Fibroblast of skin of scalp (primary cell): ENCODE measurements around the gene FYCO1.

Experiments used
- DNase-seq: peaks from one replicate; pipeline ENCODE4 v3.0.0-alpha.2; 2013

The FYCO1 gene

DNA sequence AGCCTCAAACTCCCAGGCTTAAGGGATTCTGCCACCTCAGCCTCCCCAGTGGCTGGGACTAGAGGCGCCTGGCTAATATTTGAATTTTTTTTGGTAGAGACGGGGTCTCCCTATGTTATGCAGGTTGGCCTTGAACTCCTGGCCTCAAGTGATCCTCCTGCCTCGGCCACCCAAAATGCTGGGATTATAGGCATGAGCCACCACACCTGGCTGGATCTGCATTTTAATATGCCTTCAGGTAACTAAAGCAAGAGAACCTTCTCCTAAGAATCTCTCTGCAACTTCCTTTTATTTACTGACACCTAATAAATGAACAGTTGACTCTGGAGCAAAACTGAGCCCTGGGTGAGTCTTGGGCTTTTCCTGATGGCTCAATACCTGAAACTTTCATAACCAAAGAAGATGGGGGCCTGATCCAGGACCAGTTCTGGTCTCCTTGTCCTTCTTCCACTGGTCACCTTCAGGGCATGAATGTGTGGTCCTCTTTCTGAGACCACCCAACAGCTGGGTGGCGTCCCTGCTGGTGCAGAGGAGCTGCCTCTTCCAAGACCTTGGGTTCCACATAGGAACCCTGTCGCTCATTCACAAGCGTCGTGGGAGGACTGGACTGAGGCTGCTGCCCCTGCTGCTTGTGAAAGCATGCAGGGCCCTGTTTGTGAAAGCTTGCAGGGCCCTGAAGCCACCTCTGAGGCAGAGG, 81.1 kb downstream of the FYCO1 start:
- DNase-seq, result no peak

DNA sequence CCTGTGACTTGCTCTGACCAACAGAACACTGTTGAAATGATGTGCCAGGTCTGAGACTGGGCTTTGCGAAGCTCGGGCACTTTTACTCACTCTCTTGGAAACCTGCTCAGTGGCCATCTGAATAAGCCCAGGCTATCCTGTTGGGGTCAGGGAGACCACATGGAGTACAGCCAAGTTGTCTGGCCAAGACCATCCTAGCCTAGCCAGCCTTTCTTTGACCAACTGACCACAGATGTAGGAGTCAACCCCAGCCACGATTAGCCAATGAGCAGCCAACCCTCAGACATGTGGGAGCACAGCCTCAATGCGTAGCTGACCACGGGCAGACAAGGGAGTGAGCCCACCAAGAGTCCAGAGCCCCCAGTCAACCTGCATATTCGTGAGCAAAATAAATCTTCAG, 83.2 kb downstream of the FYCO1 start:
- DNase-seq, result no peak

DNA sequence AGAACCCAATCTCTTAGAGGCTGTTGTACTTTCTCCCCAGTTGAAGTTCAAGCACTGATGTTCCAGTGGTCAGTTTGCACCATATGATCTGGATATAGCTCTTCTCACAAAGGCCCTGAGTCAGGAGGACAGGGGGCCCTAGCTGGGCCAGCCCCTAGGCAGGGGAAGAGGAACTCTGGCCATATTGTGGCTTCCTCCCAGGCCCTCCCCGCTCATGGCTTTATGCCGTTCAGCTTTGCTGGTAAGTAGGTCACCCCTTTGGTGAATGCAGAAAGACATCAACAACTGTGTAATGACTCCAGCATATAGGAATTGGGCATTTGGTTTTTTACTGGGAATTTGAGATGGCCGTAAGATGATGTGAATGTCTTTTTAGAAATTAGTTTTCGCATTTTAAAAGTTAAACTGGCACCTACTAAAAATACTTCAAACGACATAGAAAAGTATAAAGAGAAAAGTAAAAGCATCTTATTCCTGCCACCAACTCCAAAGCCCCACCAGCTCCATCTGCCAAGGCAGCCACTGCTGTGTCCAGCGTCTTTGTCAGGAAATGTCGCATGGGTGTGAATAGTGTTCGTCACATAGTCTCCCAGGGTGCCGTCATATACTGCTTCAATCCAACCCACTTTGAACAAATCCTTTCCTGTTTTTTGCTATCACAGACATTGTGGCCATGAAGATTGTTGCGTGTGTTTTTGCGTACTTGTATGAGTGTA, 84.0 kb downstream of the FYCO1 start:
- no peak for DNase-seq

DNA sequence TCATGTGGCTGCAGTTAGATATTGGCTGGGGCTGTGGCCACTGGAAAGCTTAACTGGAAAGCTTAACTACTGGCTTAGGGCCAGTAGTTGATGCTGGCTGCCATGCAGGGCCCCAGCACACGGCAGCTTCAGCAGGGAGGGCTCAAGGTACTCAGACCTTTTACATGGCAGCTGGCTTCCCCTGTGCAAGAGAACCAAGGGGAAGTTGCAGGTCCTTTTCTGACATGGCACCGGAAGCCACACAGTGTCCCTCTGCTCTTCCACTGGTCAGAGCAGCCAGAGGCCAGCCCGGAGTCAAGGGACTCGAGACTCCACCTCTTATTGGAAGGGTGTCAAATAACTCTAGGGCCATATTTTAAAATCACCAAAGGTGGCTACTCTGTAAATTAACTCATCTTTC, 84.7 kb downstream of the FYCO1 start:
- DNase-seq, result no peak

DNA sequence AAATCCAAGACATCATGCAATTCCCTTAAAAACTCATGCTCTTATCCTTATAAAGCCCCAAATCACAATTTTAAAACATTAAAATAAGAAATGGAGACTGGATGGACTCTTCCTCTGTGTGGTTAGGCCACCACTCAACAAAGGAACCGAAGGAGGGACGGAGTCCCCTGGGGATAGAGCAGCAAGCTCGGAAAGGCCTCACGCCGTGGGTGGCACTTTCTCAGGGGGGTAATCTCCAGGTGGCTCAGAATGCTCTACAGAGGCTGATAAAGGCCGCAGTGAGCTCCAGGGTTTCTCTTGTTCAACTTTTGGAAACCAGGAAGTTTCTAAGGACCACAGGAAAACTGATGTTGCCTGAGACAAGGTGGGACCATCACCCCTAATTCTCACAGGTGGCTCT, 86.1 kb downstream of the FYCO1 start:
- DNase-seq, result no peak

DNA sequence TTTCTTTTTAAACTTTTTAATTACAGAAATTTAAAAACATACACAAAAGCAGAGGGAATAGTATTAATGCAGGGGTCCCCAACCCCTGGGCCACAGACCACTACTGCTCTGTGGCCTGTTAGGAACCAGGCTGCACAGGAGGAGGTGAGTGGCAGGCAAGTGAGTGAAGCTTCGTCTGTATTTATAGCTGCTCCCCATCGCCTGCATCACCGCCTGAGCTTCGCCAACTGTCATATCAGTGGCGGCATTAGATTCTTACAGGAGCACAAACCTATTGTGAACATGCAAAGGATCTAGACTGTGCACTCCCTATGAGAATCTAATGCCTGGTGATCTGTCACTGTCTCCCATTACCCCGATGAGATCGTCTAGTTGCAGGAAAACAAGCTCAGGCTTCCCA, 86.9 kb downstream of the FYCO1 start:
- no peak for DNase-seq

DNA sequence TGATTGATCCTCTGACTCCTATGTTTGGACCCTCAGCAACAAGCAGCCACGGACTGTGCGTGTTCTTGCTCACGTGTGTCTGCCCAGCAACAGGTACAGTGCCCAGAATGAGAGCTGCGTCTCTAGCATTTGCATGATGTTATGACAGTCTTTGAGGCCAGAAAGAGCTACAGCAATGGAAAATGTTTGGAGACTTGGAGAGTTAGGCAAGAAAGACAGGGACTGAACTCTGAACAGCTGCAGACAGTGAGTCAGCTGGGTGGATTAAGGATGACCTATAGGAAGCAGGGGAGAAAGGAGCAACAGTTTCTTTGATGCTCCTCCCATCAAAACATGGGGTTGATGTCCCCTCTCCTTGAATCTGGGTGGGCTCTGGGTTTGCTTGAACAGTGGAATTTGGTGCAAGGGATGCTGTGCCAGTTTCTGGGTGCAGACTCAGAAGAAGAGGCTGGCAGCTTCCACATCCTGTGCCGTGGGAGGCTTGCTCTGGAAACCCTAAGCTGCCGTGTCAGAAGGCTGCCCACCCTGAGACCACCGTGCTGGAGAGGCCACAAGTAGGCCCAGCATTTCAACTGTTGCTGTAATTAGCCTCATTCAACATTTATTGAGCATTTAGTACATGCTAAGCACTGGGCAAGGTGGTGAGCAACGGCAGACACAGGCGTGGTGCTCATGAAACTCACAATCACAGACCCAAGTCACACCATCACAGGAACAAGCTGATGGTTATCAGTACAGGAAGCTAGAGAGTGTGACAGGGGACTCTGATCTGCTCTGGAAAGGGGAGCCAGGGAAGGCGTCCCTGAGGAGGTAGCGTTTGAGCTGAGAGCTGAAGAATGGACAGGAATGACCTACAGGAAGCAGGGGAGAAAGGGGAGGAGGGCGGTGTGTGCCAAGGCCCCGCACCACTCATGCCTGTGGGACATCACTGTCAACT, 87.6 kb downstream of the FYCO1 start:
- peak; percentile 8 for DNase-seq

DNA sequence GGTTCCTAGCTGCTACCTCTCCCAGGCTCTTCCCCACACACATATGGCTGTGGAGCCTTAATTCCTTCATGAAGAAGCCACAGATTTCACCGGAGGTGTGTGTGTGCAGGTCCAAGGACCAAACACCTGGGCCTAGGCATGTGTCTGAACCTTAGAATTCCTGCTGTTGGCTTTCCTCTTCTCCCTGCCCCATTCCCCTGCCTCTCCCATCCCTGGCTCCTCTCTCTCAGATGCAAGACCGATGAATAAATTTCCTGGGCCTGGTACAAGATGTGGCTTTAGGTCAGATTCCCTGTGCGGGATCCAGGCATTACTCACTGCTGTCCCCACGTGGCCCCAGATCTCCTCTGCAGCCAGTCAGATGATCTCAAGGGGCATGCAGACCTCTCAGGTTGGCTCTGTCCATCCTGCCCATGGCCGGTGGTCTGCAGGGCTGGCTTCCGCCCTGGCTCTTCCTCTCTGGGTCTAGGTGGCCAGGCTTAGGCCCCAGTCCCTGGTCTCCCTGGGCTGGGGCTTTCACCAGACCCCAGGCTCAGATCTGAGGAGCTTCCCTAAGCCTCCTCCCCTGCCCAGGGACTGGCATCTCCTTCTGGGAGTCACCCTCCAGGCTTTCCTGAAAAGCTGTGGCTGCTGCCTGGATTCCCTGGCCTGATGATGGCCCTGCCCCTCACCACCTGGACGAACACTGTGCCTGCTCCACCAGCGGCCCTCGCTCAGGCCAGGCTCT, 88.8 kb downstream of the FYCO1 start:
- DNase-seq, result peak; percentile 39

DNA sequence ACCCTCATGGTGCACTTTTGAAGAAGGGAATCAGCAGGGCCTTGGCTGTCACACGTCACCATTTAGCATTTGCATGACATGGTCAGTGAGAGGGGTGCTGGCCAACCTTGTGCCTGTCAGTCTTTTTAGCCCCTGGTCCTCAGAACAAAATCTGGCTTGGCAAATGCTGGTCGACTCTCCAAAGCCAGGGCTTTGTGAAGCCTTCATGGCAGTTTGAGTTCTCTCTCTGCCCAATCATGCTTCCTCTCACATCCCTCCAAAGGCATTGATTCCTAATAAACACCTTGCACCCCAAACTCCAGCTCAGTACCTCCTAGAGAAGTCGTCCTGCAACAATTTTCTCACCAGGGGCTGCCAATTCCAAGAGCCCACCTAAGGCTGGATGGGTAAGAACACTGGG, 89.9 kb downstream of the FYCO1 start:
- no peak for DNase-seq

DNA sequence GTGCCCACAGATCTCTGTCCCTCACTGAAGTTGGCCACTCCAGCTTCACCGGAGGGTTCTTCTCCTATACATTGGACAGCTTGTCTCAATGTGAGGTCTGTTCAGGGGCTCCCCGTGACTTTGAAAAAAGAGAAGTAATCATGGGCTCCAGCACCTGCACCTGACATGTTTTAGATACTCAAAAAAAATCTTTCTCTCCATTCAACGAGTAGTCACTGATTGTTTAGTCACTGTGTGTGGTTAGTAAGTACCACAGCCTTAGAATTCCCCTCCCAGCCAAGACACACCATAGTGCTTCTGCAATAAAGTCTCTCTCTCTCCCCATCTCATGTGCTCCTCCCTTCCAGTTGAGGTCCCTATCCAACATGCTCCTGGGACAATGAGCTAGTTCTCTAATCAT, 90.7 kb downstream of the FYCO1 start:
- DNase-seq, result no peak

DNA sequence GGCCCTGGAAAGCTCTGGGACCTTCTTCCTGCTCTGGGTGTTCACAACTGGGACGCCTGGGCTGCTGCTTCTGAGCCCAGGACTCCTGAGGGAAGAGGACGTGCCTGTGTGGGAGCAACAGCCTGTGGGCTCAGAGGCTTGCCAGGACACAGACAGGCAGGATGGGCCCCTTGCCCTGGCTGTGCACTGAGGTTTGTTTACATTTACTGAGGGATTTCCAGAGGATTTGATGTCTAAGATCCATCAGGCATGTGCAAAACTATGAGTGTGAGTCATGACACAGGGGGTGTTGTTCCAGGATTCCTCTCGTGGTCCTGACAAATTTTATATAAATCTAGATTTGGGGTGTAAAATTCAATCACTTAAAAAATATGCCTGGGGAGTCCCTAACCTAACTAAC, 98.7 kb downstream of the FYCO1 start:
- peak; percentile 47 for DNase-seq

DNA sequence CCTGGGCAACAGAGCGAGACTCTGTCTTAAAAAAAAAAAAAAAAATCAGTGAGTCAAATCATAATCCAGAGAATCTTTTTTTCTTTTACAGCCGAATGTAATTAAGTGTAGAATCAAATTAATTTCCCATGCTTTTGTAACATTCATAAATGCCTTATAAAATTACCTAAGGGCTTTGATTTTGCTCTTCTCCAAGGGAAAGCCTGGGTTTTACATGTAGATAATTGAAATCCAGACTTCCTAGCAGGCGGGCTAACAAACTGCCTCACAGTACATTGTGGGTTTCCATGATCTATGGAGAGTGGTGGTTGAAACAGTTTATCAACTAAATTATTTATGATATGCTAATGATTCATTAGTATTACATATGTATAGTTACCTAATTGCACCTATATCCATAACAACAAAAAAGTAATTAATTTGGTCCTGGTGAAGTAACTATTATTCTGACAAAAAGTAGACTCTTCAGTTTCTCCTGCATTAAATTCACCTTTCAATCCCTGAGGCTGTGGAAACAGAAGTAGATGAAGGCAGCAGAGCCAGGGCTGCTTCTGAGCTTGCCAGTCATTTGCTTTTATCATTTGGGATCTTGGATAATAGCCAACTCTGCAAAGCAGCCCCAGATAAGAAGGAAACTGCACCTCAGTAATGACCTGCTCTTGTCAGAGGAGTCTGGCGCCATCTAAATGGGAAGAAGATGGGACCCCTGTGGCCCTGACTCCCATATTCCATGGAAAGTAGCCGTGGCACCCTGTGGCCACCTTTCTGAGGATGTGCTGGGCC, 99.7 kb downstream of the FYCO1 start:
- no peak for DNase-seq

DNA sequence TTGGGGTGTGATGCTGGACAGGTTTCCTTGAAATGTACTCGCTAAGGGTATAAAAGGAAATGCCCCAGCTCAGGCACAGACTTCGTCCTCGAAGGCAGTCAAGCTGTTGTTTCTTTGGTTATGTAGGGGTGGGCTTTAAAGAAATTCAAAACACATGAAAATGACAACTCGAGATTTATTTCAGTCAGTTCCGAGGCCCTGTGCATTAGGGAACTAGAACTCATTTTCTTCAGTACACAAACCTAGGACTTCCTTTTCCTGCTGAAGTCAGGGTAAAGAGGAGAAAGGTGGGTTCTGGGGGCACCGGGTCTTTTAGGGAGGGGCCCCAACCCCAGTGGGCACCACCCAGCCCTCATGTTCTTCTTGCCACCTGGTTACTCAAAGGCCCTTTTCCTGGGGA, 101.6 kb downstream of the FYCO1 start:
- no peak for DNase-seq

DNA sequence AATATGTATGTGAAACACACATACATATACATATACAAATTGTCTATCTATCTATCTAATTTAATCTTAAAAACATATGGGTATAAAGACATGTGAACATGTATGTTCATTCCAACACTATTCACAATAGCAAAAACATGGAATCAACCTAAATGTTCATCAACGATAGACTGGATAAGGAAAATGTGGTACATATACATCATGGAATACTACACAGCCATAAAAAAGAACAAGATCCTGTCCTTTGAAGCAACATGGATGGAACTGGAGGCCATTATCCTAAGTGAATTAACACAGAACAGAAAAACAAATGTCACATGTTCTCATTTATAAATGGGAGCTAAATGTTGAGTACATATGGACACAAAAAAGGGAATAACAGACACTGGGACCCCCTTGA, 103.5 kb downstream of the FYCO1 start:
- no peak for DNase-seq

DNA sequence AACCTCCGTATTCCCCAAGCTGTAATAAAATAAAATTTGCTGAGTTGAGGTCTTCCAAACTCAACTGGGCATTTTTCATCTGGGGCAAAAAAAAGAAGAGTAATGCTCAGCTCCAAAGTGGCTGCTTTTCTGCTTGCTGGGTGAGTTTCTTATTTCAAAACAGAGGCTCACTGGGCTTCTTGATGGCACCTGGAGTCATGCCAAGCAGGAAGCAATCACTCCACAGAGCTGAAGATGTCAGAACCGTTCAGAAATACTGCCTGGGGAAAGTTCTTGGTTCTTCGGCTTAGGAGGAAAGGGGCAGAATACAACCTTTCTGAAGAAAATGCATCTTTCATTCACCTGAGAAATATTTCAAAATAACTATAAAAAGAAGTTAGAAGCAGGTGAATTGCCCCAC, 105.2 kb downstream of the FYCO1 start:
- peak; percentile 4 for DNase-seq

DNA sequence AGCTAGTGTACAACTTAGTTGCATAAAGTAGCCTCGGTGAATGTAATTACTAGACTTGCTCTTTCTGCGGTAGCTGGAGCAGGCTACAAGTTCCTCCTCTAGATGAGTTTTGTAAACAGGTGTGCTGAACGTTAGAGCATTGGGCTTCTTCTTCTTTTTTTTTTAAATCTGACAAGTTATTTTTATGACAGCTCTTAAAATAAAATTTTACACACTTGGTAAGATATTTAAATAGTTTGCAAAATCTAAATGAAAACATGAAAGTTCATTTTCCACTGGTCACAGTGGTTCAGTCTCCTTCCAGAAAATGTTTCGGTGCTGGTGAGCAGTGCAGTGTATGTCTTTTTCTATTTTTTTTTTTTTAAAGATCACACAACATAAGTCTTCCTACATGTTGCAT, 106.3 kb downstream of the FYCO1 start:
- DNase-seq, result no peak

DNA sequence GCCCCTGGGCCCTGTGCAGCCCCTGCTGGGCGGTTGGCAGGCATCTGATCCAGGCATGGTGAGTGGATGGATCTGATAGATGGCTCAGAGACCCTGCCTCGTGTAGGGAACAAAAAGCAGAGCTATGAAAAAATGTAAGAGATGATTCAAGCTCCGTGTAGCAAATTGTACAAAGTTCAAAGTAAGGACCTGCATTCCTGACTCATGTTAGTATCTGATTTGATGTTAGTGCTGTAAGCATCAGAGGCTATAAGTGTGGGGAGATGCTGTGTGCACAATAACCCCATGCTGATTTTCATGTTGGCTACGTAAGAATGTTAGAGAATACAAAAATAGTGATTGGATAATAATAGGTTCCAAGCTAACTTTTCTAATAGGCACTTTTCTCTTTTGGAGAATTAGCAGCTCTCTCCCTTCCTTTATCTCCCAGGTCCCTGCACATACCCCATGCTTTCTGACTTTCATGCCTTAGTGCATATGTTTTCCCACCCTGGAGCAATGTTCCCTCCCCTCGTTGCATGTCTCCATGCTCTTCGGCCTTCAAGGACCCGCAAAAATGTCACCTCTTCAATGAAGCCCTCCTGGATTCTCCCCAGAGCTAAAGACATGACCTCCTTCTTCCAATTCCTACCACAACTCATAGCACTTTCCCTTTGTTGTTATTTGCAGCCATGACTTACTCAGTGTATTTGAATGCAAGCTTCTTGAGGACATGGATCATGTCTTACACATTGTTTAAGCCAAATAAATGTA, 107.7 kb downstream of the FYCO1 start:
- DNase-seq, result no peak

DNA sequence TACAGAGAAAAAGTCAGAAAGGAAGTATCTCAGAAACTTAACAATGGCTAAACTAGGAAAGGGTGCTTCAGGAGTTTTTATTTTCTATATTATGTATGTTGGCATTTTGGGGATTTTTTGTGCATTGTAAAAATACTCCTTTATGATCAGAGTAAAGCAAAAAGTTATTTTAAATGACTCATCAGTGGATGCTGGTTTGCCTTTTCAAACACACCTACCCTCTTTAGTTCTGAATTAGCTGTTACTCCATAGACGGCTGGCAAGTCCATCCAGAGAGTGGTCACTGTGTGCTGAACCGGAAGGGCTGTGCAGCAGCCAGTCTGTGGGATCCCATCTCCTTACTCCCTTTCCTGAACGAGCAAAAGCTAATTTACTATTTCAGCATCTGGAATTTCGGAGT, 108.3 kb downstream of the FYCO1 start:
- DNase-seq, result no peak

DNA sequence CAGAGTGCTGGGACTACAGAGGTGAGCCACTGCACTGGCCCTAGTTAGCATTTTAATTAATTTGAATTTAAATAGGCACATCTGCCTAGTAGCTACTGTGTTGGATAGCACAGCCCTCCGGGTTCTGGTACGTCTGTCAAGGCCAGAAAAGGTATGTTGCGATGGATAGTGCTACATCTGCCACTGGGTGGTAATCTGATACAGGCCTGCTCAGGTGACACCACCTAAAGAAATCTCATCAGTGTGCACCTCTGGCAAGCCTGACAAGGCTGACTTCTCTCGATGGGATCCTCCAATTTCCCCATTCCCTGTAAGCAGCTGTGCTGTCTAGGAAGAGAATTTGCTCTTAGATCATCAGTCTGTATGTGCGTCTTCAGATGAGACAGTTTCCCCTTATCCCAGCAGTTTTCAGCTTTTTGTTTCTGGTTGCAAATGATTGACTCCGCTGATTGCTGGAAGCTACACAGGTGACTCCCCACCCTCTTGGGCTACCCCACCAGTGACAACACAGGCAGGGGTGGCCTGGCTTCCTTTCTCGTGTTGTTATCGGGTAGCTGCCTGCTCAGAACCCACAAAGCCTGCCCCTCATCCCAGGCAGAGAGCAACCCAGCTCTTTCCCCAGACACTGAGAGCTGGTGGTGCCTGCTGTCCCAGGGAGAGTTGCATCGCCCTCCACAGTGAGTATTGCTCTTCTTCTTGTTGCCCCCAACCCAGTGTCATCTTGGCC, 109.5 kb downstream of the FYCO1 start, which contains the start of gene CCR9:
TSS of gene CCR9 (plus strand) at position 565 of the 727 bp plus-strand sequence. CDS start 8,391 bp downstream, outside the sequence.
- no peak for DNase-seq
